VCaP (cell line): Measurements from ENCODE around the gene MACROH2A2.

ENCODE experiments used
- H3K27ac ChIP-seq: fragments of 450-650 bp; 2 replicates; pipeline ENCODE4 v1.5.1; 2017
- CTCF ChIP-seq: fragments of 450-650 bp; conservative IDR thresholded peaks from 2 replicates; pipeline ENCODE4 v1.5.1; 2017; ENCODE audit warnings: mild to moderate bottlenecking, moderate library complexity

MACROH2A2 gene

GRCh38 chr10:70055550-70055949 is 2.9 kb downstream of the MACROH2A2 start:
- H3K27ac ChIP-seq = no peak overlapping the region
- TF ChIP-seq CTCF = no peak

GRCh38 chr10:70057306-70057705 is 4.7 kb downstream of the MACROH2A2 start:
- no peak for TF ChIP-seq CTCF
- H3K27ac ChIP-seq = no peak overlapping the region

- TF ChIP-seq CTCF = no peak
- H3K27ac ChIP-seq = no peak overlapping the region
Measured at GRCh38 chr10:70060389-70060788, 7.7 kb downstream of the MACROH2A2 start.

- no peak for TF ChIP-seq CTCF
- H3K27ac ChIP-seq = no peak overlapping the region
Measured at GRCh38 chr10:70063418-70064098, 10.9 kb downstream of the MACROH2A2 start.

GRCh38 chr10:70064486-70064885 is 11.8 kb downstream of the MACROH2A2 start:
- no peak overlapping the region for H3K27ac ChIP-seq
- no peak for TF ChIP-seq CTCF

GRCh38 chr10:70066190-70066589 is 13.5 kb downstream of the MACROH2A2 start:
- no peak overlapping the region for H3K27ac ChIP-seq
- no peak for TF ChIP-seq CTCF

GRCh38 chr10:70067586-70067985 is 14.9 kb downstream of the MACROH2A2 start:
- TF ChIP-seq CTCF = no peak
- no peak overlapping the region for H3K27ac ChIP-seq
